GM19438 (cell line): ENCODE measurements around the gene DHX30.
"Not testable (repeated sequence)": the region's sequence is repeated elsewhere in the genome, so short reads cannot be mapped to it uniquely, and the experiment has no call there.

Source experiments
- ATAC-seq: cut with Tn5 transposase; IDR thresholded peaks from one replicate; pipeline ENCODE4 v1.9.1; 2021; ENCODE audit warnings: low read depth; ENCODE audit not compliant: unreplicated experiment

Gene DHX30, protein sequence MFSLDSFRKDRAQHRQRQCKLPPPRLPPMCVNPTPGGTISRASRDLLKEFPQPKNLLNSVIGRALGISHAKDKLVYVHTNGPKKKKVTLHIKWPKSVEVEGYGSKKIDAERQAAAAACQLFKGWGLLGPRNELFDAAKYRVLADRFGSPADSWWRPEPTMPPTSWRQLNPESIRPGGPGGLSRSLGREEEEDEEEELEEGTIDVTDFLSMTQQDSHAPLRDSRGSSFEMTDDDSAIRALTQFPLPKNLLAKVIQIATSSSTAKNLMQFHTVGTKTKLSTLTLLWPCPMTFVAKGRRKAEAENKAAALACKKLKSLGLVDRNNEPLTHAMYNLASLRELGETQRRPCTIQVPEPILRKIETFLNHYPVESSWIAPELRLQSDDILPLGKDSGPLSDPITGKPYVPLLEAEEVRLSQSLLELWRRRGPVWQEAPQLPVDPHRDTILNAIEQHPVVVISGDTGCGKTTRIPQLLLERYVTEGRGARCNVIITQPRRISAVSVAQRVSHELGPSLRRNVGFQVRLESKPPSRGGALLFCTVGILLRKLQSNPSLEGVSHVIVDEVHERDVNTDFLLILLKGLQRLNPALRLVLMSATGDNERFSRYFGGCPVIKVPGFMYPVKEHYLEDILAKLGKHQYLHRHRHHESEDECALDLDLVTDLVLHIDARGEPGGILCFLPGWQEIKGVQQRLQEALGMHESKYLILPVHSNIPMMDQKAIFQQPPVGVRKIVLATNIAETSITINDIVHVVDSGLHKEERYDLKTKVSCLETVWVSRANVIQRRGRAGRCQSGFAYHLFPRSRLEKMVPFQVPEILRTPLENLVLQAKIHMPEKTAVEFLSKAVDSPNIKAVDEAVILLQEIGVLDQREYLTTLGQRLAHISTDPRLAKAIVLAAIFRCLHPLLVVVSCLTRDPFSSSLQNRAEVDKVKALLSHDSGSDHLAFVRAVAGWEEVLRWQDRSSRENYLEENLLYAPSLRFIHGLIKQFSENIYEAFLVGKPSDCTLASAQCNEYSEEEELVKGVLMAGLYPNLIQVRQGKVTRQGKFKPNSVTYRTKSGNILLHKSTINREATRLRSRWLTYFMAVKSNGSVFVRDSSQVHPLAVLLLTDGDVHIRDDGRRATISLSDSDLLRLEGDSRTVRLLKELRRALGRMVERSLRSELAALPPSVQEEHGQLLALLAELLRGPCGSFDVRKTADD

DNA sequence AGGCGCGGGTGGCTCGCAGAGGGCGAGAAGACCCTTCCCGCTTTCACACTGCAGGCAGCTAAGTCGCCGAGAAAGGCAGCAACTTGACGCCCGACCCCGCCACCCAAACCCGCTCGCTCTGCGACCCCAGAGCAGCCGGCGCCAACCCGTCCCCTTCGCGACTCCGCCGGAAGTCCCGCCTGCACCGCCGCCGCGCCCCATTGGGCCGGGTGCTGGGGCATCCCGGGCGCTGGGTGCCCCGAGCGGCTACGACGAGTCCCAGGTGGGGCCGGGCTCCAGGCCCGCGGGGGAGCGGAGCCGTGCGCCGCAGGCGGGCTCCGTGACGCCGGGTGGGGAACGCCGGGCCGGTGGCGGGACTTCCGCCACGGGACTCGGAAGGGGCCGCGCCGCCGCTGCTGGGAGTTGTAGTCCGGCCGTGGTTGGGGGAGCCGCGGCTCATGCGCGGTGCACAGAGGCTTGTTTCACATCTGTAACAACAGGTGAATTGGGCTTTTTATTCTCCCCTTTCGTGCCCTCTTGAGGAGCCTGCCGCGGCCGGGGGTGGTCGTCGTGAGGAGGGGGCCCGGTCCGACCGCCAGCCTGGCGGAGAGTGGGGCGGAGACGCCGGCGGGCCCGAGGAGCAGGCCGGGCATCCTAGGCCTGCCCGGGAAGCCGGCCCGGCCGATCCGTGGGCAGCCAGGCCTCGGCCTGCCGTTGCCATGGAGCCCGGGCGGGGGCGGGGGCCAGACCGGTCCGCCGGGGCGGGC is at the start of gene DHX30:
DHX30 (plus strand) TSS at position 405 of the 746 bp plus-strand sequence. CDS start 7,546 bp downstream, outside the sequence.
- ATAC-seq, result peak; percentile 83

DNA sequence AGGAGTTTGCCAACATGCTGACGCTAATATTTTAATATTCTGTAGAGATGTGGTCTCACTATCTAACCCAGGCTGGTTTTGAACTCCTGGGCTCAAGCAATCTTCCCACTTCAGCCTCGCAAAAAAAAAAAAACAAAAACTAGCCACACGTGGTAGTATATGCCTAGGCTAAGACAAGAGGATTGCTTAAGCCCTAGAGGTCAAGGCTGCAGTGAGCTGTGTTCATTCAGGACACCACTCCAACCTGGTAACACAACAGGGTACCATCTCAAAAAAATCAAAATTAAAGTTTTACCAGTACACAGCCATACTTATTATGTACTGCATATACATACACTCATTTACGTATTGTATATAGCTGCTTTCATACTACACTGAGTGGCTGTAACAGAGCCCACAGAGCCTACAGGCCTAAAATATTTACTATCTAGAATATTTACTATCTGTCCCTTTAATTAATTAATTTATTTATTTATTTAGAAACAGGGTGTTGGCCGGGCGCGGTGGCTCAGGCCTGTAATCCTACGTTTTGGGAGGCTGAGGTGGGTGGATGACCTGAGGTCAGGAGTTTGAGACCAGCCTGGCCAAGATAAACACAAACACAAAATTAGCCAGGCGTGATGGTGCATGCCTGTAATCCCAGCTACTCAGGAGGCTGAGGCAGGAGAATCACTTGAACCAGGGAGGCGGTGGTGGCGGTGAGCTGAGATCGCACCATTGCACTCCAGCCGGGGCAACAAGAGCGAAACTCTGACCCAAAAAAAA is 44.5 kb upstream of the DHX30 start:
- no peak for ATAC-seq

DNA sequence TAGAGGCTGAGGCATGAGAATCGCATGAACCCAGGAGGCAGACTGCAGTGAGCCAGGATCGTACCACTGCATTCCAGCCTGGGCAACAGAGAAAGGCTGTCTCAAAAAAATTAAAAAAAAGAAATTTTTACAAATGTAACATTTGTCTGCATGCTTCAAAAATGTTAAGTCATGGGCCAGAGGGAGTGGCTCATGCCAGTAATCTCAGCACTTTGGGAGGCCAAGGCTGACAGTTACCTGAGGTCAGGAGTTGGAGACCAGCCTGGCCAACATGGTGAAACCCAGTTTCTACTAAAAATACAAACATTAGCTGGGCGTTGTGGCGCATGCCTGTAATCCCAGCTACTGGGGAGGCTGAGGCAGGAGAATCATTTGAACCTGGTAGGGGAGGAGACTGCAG is 42.7 kb upstream of the DHX30 start:
- ATAC-seq, result not testable (repeated sequence)

DNA sequence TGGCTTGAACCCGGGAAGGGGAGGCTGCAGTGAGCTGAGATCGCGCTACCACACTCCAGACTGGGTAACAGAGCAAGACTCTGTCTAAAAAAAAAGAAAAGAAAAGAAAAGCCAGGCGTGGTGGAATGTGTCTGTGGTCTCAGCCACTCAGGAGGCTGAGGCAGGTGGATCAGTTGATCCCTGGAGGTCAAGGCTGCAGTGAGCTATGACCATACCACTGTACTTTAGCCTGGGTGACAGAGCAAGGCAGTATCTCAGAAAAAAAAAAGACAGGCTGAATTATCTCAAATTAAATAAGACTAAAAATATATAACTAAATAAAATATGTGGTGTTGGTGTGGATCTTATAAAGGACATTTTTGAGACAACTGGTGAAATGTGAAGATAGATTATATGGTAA is 41.9 kb upstream of the DHX30 start:
- ATAC-seq, result no peak

DNA sequence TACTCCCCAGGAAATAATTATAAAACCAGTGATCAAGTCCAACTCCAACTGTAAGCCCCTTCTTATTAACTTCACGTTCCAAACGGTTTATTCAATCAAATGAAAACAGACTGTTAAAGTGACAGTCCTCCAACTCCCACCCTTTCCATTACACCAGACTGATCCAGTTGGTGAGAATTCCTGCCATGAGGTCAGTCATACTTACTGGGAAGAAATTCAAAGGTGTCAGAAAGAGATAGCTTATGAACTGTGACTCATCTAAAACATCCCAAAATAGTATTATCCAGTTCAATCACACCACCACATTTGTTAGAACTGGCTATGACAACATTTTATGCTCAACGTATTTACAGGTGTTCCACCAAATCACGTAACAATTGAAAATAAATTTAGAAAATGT is 40.7 kb upstream of the DHX30 start:
- no peak for ATAC-seq

DNA sequence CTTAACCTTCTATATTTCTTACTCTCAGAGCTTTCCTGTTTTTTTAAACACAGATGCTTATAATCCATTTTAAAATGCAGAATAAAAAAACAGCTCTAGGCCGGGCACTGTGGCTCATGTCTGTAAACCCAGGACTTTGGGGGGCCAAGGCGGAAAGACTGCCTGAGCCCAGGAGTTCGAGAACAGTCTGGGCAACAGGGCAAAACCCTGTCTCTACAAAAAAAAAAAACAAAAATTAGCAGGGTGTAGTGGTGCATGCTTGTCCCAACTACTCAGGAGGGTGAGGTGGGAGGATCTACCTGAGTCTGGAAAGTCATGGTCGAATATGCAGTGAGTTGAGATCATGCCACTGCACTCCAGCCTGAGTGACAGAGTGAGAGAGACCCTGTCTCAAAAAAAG is 36.8 kb upstream of the DHX30 start:
- ATAC-seq, result no peak

DNA sequence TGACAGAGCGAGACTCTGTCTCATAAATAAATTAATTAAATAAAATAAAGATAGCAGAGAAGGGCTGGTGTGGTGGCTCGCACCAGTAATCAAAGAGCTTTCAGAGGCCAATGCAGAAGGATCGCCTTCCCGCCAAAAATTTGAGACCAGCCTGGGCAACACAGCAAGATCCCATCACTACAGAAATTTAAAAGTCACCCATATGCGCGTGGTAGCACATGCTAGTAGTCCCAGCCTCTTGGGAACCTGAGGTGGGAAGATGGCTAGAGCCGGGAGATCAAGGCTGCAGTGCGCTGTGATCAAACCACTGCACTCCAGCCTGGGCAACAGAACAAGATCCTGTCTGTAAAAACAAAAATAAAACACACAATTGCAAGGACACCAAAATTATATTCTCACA is 30.9 kb upstream of the DHX30 start:
- no peak for ATAC-seq

DNA sequence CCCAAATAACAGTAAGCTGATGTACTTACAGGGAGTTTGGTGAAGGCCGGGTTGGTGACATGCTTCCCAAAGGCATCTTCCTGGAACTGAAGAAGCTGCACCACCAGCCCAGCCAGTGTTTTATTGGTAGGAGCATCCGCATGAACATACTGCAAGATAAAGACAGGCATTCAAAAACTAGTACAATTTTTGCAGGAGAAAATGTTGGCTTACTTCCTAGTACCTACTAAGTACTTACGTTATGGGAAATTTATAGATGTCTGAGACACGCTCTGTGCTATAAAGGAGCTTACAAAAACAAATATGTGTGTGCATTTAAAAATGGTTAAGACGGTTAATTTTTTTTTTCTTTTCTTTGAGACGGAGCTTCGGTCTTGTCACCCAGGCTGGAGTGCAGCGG is 30.1 kb upstream of the DHX30 start:
- ATAC-seq, result no peak

DNA sequence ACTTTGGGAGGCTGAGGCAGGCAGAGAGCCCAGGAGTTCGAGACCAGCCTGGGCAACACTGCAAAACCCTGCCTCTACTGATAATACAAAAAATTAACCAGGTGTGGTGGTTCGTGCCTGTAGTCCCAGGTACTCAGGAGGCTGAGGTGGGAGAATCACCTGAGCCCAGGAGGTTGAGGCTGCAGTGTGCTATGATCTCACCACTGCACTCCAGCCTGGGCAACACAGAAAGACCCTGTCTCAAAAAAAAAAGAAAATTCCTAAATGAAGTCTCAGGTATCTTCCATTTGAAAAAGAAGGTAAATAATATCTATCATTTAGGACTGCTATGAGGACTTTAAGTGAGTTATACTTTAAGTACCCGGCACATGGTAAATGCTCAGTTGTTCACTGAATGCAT is 24.2 kb upstream of the DHX30 start:
- no peak for ATAC-seq

DNA sequence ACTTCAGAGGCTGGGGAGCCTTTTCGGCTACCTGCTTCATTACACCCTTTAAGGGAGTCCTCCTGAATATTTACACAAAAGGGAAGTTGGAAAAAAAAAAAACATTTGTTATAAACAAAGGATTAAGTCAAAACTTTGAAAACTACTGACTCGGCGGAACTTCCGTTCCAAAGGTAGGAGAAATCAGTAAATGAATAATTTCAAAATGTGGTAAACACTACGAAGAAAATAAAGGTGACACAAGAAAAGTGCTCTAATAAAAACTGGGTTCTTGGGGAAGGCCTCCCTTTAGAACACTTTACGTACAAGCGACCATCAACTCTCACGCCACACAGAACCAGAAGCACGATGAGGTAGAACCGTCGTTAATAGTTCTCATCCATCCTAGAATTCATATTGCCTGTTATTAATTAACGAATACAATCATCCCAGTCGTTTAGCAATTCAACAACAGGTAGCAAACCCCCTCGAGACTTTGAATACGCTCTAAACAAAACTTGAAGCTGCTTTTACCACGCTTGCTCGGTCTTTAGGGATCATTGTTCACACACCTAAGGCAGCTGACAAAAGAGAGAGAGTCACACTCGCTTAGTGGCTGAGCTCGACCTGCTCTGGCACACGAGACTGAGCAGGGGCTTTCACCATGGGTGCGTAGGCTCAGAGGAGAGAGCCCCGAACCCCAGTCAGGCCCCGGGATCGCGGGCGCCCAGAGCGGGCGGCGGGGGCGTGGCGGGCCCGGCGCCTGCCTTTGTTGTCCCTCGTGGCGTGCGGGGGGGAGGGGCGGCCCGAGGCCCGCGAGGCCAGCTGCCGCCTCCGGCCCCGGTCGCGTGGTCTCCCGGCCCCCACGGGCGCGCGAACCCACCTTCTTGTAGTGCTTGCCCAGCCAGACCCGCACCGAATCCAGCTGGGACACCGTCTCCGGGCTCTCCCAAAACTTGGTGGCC is 21.9 kb upstream of the DHX30 start:
- ATAC-seq, result peak; percentile 18

DNA sequence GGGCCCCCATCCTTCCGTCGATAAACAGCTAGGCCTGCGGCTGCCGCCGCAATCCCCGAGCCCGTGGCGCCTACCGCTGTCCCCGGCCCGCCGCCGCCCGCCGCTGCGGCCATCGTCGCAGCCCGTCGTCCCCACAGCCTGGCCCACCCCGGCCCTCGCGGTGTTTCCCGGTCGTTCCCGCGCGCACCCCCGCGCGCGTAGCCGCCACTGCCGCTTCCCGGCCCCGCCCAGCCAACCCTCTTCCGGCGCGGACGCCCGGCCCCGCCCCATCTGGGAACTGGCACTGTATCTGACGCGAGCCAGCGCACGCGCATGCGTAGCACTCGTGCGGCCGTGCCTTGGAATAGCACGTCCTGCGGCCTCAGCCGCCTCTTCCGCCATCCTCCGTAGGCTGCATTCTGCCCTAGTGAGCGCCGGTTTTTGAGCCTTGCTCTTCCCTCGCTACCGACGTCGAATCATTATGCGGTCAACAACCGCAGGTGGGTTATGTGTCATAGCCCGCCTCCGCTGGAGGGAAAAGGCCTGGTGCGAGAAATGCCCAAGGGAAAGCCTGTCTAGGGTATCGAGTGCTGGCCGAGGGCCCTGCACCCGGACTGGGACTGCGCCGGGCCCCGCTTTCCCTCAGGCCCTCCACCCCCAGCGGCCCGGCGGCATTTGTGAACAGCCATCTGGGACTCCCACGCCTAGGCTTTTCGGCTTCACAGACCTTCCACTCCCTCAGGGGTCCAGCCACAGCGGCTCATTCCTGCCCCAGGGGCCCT is 21.1 kb upstream of the DHX30 start, which contains the start of gene SMARCC1:
SMARCC1 (minus strand) TSS at position 209 of the 761 bp plus-strand sequence; CDS start at position 113, 96 bp downstream.
- peak; percentile 68 for ATAC-seq

DNA sequence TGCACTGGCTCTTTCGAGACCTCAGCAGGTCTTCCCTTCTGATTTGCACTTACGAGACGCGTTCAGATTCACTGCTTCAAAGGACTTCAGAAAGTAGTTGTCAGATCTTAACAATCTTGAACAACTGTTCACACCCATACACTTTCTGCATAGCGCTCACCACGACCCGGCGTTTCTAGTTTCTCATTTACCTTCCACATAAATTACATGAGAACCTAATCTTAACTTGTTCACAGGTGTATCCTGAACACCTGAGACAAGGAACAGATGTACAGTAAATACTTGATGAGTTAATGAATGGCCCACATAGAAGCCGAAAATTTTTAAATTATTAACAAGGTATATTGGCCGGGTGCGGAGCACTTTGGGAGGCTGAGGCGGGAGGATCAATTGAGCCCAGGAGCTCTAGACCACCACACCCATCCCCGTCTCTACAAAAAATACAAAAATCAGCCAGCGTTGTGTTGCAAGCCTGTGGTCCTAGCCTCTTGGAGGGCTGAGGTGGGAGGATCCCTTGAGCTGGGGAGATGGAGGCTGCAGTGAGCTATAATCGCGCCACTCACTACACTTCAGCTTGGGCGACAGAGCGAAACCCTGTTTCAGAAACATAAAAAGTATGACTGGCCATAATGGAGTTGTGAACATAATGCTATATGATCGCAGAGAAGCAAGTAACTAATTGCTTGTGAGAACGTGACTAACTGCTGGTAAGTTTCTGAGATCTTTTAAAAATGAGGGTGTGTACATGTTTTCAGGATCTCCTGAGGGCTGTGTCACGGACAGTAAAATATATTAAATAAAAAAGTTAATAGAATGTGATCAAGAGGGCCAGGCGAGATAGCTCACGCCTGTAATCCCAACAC is 20.3 kb upstream of the DHX30 start:
- ATAC-seq, result peak; percentile 11

DNA sequence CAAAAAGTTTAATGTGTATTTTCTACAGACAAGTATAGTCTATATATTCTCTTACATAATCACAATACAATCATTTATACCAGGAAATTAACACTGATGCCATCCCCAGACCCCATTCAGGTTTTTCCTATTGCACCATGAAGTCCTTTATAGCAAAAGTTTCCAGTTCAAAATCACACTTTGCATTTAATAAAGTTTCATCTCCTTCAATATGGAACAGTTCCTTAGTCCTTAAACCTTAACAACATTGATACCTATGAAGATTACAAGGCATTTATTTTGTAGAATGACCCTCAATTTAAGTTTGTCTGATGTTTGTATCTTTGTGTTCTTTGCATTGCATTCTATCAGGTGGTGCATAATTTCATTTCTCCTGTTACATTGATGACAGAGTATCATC is 19.3 kb upstream of the DHX30 start:
- ATAC-seq, result no peak

DNA sequence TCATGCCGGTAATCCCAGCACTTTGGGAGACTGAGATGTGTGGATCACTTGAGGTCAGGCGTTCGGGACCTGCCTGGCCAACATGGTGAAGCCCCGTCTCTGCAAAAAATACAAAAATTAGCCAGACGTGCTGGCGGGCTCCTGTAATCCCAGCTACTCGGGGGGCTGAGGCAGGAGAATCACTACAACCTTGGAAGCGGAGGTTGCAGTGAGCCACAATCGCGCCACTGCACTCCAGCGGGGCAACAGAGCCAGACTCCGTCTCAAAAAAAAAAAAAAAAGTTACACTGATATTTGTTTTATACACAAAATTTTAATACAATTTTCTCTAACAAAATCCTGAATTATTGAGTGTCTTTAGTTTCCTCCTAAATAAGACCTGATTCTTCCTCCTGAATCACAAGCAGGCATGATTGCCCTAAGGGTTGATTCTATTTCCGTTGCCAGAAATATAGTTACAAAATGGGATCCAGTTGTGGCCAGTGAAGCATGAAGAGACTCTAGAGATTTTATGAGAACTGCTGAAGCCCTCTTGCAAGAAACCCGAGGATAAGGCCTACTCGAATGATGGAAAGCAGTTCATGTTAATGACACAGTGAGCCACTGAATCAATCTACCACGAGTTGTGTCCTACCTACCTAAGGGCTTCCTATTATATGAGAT is 11.6 kb upstream of the DHX30 start:
- no peak for ATAC-seq

DNA sequence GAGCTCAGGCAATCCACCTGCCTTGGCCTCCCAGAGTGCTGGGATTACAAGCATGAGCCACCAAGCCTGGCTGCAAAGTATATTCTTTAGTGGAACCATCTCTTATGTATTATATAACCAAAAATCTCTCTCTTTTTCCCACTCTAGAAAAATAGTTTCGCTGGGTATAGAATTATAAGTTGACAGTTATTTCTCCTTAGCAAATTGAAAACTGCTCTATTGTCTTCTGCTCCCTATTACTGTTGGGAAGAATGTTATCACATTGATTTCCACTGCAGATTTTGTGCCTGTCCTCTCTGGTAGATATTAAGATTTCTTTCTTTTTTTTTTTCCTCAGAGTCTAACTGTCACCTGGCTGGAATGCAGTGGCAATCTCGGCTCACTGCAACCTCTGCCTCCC is 10.2 kb upstream of the DHX30 start:
- ATAC-seq, result no peak

DNA sequence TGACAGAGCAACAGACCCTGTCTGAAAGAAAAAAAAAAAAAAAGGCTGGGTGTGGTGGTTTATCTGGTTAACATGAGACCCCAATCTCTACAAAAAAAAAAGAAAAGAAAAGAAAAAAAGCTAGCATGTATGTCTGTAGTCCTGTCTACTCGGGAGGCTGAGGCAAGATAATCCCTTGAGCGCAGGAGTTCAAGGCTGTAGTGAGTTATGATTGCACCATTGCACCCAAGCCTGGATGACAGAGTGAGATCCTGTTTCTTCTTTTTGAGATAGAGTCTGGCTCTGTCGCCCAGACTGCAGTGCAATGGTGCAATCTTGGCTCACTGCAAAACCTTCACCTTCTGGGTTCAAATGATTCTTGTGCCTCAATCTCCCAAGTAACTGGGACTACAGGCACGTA is 8.4 kb upstream of the DHX30 start:
- no peak for ATAC-seq
